GM10248 (cell line): ENCODE results near the gene GLCE.
"Not testable (repeated sequence)": the region's sequence is repeated elsewhere in the genome, so short reads cannot be mapped to it uniquely, and the experiment has no call there.

ENCODE experiments used
- CTCF ChIA-PET: fragments of 300-600 bp; sonication (Branson Sonifier 250); formaldehyde crosslinking; extraction: SDS; loops from one replicate; lab custom pipeline; 2021; ENCODE audit warnings: antibody characterized with exemption; lab: Yijun Ruan, JAX
- POLR2A ChIA-PET: fragments of 350-650 bp; sonication (Branson Sonifier 250); formaldehyde crosslinking; extraction: SDS; loops from one replicate; lab custom pipeline; 2020; ENCODE audit warnings: antibody characterized with exemption; lab: Yijun Ruan, JAX
- DNase-seq: peaks from one replicate; pipeline ENCODE4 v3.0.0; 2012; ENCODE audit errors: extremely low spot score
- TF ChIP-seq, protein P1 (sequence below): IDR thresholded peaks from 2 replicates; pipeline ENCODE4 v1.5.1; 2012; ENCODE audit warnings: mild to moderate bottlenecking, low read depth; ENCODE audit errors: extremely low read depth, missing control alignments, control extremely low read depth

The GLCE gene

GRCh38 chr15:69289342-69290146 lies 129.1 kb downstream of the GLCE start:
- ChIA-PET CTCF (interaction anchor here (1.0 to 1.7 kb wide), 2 partner anchors 9 to 10 kb away, joined by 5 read pairs; no protein-coding TSS in a partner anchor), POLR2A (no interaction called here)
- TF ChIP-seq, protein P1, sequence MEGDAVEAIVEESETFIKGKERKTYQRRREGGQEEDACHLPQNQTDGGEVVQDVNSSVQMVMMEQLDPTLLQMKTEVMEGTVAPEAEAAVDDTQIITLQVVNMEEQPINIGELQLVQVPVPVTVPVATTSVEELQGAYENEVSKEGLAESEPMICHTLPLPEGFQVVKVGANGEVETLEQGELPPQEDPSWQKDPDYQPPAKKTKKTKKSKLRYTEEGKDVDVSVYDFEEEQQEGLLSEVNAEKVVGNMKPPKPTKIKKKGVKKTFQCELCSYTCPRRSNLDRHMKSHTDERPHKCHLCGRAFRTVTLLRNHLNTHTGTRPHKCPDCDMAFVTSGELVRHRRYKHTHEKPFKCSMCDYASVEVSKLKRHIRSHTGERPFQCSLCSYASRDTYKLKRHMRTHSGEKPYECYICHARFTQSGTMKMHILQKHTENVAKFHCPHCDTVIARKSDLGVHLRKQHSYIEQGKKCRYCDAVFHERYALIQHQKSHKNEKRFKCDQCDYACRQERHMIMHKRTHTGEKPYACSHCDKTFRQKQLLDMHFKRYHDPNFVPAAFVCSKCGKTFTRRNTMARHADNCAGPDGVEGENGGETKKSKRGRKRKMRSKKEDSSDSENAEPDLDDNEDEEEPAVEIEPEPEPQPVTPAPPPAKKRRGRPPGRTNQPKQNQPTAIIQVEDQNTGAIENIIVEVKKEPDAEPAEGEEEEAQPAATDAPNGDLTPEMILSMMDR: no peak
- DNase-seq: no peak

DNA sequence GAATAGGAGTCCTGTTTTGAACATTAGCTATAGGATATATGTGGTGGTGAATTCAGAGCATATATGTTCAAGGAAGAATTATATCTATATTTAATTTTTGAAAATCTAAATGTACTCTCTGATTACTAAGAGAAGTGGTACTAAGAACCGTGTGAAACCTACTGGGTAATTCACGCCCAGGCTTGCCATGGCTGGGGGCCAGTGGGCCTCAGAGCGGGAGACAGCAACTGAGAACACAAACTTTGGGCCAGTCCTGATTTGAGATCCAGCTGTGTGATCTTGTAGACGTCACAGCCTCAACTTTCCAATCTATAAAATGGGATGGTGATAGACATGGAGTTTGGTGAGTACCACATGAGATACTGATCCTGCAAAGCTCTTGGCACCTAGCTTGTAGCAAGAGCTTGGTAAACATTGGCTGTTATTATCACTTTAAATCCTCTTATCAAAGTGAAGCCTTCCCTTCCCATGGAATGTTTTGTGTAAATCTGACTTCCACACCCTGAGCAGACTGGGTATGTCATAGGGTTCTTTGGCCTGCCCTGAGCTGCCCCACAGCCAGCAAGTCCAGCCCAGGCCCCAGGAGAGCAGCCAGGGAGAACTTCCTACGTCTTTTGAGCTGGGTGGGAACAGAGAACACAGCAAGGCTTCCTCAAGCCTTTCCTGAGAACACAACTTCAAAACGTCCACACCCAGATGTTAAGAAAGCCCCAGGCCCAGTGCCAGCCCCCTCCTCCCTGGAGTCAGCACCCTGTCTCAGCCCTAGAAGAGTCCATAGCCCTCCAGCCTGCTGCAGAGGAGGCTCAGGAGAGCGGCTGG lies 130.1 kb downstream of the GLCE start:
- CTCF ChIA-PET: interaction anchor here (1.7 kb wide), 1 partner anchor 9 kb away, joined by 5 read pairs; no protein-coding TSS in a partner anchor
- POLR2A ChIA-PET: no interaction called here
- TF ChIP-seq, protein P1: no peak
- DNase-seq: no peak

DNA sequence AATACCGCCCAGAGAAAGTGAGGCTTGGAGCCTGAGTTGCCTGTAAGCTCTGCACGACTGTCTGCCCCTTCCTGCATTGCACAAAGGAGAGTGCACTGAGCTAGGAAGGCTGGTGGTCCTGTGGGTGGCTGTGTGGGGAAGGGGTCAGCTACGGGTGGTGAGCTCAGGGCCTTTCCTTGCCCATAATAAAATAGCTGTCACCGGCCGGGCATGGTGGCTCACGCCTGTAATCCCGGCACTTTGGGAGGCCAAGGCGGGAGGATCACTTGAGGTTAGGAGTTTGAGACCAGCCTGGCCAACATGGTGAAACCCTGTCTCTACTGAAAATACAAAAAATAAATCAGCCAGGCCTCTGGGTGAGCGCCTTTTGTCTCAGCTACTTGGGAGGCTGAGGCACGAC lies 131.2 kb downstream of the GLCE start:
- CTCF ChIA-PET, POLR2A ChIA-PET, DNase-seq: not testable (repeated sequence)

DNA sequence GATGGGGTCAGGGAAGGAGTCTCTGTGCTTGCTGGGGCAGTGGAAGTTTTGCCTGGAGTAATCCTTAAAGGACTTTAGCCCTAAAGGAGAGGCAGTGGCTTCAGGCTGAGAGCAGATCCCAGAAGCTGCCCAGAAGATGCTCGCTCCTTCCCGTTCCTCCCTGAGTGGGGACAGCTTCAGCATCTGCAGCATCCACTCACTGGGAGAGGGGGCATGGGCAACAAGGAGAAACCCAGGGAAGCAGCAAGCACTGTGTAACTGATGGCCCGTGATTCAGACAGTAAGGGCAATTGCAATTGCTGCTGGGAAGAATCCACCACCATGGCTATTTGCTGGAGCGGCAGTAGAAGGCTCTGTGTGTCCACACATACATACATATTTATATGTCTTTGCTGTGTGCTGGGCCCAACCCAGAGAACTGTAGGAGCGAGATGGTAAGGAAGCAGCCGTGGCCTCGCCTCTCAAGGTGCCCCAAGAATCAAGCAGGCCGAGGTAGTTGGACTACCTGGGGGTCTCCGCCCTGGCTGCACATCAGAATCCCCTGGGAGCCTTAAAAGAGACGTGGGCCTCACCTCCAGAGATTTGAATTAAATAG lies 132.5 kb downstream of the GLCE start:
- TF ChIP-seq, protein P1: no peak
- no peak for DNase-seq
- ChIA-PET CTCF (no interaction called here), POLR2A (no interaction called here)

DNA sequence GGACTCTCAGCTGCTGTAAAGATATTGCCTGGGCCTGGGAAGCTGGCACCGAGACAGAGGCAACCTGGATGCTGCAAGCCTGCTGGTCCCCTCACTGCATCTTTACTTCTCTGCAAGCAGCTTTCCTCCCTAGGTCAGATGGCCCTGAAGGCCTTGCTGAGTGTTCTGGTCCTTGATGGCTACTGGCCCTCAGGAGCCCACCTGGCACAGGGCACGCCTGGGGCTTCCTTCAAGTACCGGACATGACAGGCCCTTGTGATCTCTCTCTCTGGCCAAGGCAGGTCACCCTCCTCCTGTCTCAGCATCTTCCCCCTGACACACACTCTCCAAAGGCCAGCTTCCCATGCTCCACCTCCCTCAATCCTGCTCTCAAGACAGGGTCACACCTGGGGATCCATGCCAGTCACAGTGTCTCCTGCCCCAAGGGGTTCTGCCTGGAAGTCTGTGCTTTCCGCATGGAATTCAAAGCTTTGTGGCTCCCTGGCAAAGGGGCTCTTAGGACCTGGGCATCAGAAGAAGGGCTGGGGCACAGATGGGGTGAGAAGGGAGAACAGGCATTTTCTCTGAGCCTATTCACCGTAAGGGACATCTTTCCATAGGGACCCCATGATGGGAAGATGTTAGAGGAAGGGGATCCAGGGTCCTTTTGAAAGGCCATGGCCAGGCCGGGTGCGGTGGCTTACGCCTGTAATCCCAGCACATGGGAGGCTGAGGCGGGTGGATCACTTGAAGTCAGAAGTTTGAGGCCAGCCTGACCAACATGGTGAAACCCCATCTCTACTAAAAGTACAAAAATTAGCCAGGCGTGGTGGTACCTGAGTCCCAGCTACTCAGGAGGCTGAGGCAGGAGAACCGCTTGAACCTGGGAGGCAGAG lies 133.5 kb downstream of the GLCE start:
- ChIA-PET CTCF (no interaction called here), POLR2A (no interaction called here)
- TF ChIP-seq, protein P1: no peak
- no peak for DNase-seq

DNA sequence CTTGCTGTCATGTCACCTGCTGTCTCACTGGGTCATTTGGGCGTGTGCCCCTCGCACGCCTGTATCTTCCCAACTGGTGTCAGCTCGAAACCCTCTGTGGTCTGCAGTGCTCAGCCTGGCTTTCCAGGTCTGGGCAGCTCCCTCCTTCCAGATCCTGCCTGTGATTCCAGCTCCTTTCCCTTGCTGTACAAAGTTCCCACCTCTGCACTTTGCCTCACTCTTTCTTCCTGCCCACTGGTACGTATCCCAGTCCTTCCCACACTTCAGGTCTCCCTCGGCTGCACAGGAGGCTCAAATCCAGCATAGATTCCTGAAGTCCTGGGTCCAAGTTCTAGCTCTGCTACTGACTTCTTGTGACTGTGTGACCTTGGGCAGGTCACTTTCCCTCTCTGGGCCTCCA lies 136.2 kb downstream of the GLCE start:
- ChIA-PET CTCF (no interaction called here), POLR2A (no interaction called here)
- TF ChIP-seq, protein P1: no peak
- DNase-seq: no peak
